ENCODE data around the gene DZIP1L. TPM values are rescaled to one million over a fixed set of nuclear protein-coding genes. Genes with fewer than 3 reads are reported as not detected.

Gene DZIP1L
- polyA plus RNA-seq, 2 of the 4 experiments (the other 2 are of a cell fraction): 2.7 to 7.0 TPM

- H3K4me1 ChIP-seq: no peaks in the 10 kb centered on the region
- H3K9me3 ChIP-seq: no peaks in the 10 kb centered on the region
- POLR2A ChIA-PET: interaction anchor here (0.7 kb wide), 1 partner anchor 13 kb away, joined by 6 read pairs; no protein-coding TSS in a partner anchor
- H3K27ac ChIP-seq: no peak overlapping the region
- FAIRE-seq (no peak), DNase-seq (ENCODE audit: low read depth in 1 of 2, low spot score in 1 of 2) (no peak), ATAC-seq (no peak; a peak in 1 of 6 replicates)
- TF ChIP-seq CBX8 (IDR thresholded peaks at IDR 0.05): no peak
- no peak for TF ChIP-seq TFCP2L1 (CRISPR knock-in tag; IDR thresholded peaks at IDR 0.05)
- no peak overlapping the region for H3K4me3 ChIP-seq
- CTCF ChIA-PET: no interaction called here
- H3K4me2 ChIP-seq: no peak overlapping the region
- 98% methylated on average over 9 of the region's 9 CpGs for WGBS (ENCODE audit: missing lambda C conversion rate)
These were observed 66.1 kb downstream of the DZIP1L start for GRCh38 chr3:138049157-138049919.

GRCh38 chr3:138047596-138048158, 67.7 kb downstream of the DZIP1L start:
- Histone ChIP-seq H3K4me2 (no peak overlapping the region), H3K27ac (no peak overlapping the region), H3K4me3 (no peak overlapping the region), H3K9me3 (no peaks in the 10 kb centered on the region), H3K4me1 (no peaks in the 10 kb centered on the region)
- ChIA-PET POLR2A (no interaction called here), CTCF (interaction anchor here (0.9 to 1.3 kb wide), 2 partner anchors 15 to 71 kb away, joined by 3 read pairs; no protein-coding TSS in a partner anchor)
- FAIRE-seq (no peak), DNase-seq (ENCODE audit: low read depth in 1 of 2, low spot score in 1 of 2) (no peak), ATAC-seq (no peak)
- WGBS (ENCODE audit: missing lambda C conversion rate): 78% methylated on average over 5 of the region's 5 CpGs
- TF ChIP-seq HMGXB4 (CRISPR knock-in tag; IDR thresholded peaks at IDR 0.05; ENCODE audit: borderline replicate concordance) (no peak), BCL3 (IDR thresholded peaks at IDR 0.05) (no peak), ZNF302 (CRISPR knock-in tag; IDR thresholded peaks at IDR 0.05) (no peak), RCOR1 (IDR thresholded peaks at IDR 0.05; ENCODE audit: low read depth, low read length) (no peak), MYC (IDR thresholded peaks at IDR 0.05; ENCODE audit: borderline replicate concordance, low read length) (no peak), HES2 (IDR thresholded peaks at IDR 0.05) (no peak)

GRCh38 chr3:138046955-138047354, 68.5 kb downstream of the DZIP1L start:
- no peak overlapping the region for H3K27ac ChIP-seq
- no peak overlapping the region for H3K4me2 ChIP-seq
- TF ChIP-seq ZC3H11A (IDR thresholded peaks at IDR 0.05) (no peak), RCOR1 (IDR thresholded peaks at IDR 0.05; ENCODE audit: low read depth, low read length) (no peak), TP53 (CRISPR knock-in tag; IDR thresholded peaks at IDR 0.05) (no peak), MYC (IDR thresholded peaks at IDR 0.05; ENCODE audit: borderline replicate concordance, low read length) (no peak), RNF2 (IDR thresholded peaks at IDR 0.05; ENCODE audit: borderline replicate concordance, low read depth) (no peak), ZFP36 (IDR thresholded peaks at IDR 0.05; ENCODE audit: borderline replicate concordance, partially characterized antibody) (no peak), MAZ (IDR thresholded peaks at IDR 0.05; ENCODE audit: borderline replicate concordance, low read depth, low read length) (no peak), HMGXB4 (CRISPR knock-in tag; IDR thresholded peaks at IDR 0.05; ENCODE audit: borderline replicate concordance) (no peak)
- DNase-seq (ENCODE audit: low read depth in 1 of 2, low spot score in 1 of 2) (no peak), ATAC-seq (no peak), FAIRE-seq (no peak)
- POLR2A ChIA-PET: no interaction called here
- CTCF ChIA-PET: interaction anchor here (1.1 to 1.3 kb wide), 3 partner anchors 8 to 942 kb away, joined by 3 to 4 read pairs (median 3); no protein-coding TSS in a partner anchor
- 91% methylated on average over 3 of the region's 3 CpGs for WGBS (ENCODE audit: missing lambda C conversion rate)
- H3K9me3 ChIP-seq: no peaks in the 10 kb centered on the region
- H3K4me3 ChIP-seq: no peak overlapping the region
- H3K4me1 ChIP-seq: no peaks in the 10 kb centered on the region
